GM18526 (cell line): ENCODE results near the gene CIAPIN1.

Source experiments
- POLR2A ChIP-seq: IDR thresholded peaks from 3 replicates; pipeline ENCODE4 v1.6.1; 2011; ENCODE audit not compliant: insufficient read length; ENCODE audit errors: extremely low read depth

CIAPIN1 gene

GRCh38 chr16:57385083-57385482 is 62.1 kb downstream of the CIAPIN1 start:
- TF ChIP-seq POLR2A: no peak

GRCh38 chr16:57384248-57385070 is 62.7 kb downstream of the CIAPIN1 start:
- TF ChIP-seq POLR2A: no peak

- TF ChIP-seq POLR2A: no peak
Measured at GRCh38 chr16:57383276-57384247, 63.6 kb downstream of the CIAPIN1 start.

- TF ChIP-seq POLR2A: no peak
Measured at GRCh38 chr16:57382535-57383275, 64.5 kb downstream of the CIAPIN1 start.

GRCh38 chr16:57381791-57382534 is 65.2 kb downstream of the CIAPIN1 start:
- TF ChIP-seq POLR2A: no peak

GRCh38 chr16:57380671-57381462 is 66.3 kb downstream of the CIAPIN1 start:
- no peak for TF ChIP-seq POLR2A

- no peak for TF ChIP-seq POLR2A
Measured at GRCh38 chr16:57379579-57379978, 67.6 kb downstream of the CIAPIN1 start.
